K562 (cell line): ENCODE data around the gene PRCC. TPM values are rescaled to one million over a fixed set of nuclear protein-coding genes. Genes with fewer than 3 reads are reported as not detected.

ENCODE experiments used
- ARID1B ChIP-seq: fragments of 450-650 bp; IDR thresholded peaks from 2 replicates; pipeline ENCODE4 v1.6.1; 2016; ENCODE audit warnings: antibody characterized with exemption, mild to moderate bottlenecking, inconsistent platforms
- CBFB ChIP-seq: sonication (generic); formaldehyde crosslinking; IDR thresholded peaks from 2 replicates; pipeline ENCODE4 v1.4.0; 2020; ENCODE audit warnings: mild to moderate bottlenecking, missing genetic modification reagents
- CREB3 ChIP-seq: fragments of 450-650 bp; conservative IDR thresholded peaks from 2 replicates; pipeline ENCODE4 v1.6.1; 2016; ENCODE audit warnings: missing genetic modification characterization, low read depth, mild to moderate bottlenecking, missing compliant biosample characterization, moderate library complexity
- CTCF ChIP-seq, 3 experiments: IDR thresholded peaks in 2 of 3; conservative IDR thresholded peaks in 1 of 3; 2 replicates each; pipeline ENCODE4 v1.5.1; 2011 to 2012; ENCODE audit warnings: low read length in 3 of 3, mild to moderate bottlenecking in 3 of 3, control low read depth in 2 of 3, improper control_type of control experiment in 1 of 3, inconsistent platforms in 1 of 3, low read depth in 1 of 3, mixed read lengths in 1 of 3, moderate library complexity in 1 of 3; ENCODE audit not compliant: insufficient read depth in 2 of 3
- FUS ChIP-seq: fragments of 200-400 bp; formaldehyde crosslinking; optimal IDR thresholded peaks from 2 replicates; pipeline ENCODE3; 2017; ENCODE audit warnings: low read depth, low read length
- GTF3C2 ChIP-seq: IDR thresholded peaks from 3 replicates; pipeline ENCODE4 v1.6.1; 2011; ENCODE audit warnings: borderline replicate concordance, mild to moderate bottlenecking, moderate library complexity; ENCODE audit not compliant: insufficient read length; ENCODE audit errors: extremely low read depth
- KLF16 ChIP-seq: IDR thresholded peaks from 2 replicates; pipeline ENCODE4 v1.6.1; 2016; ENCODE audit warnings: antibody characterized with exemption
- LCOR ChIP-seq: sonication (generic); formaldehyde crosslinking; IDR thresholded peaks from 2 replicates; pipeline ENCODE4 v1.8.0; 2022; ENCODE audit warnings: mild to moderate bottlenecking, missing genetic modification reagents
- MAZ ChIP-seq, 2 experiments: fragments of 450-650 bp in 1 of 2; sonication (generic) in 1 of 2; formaldehyde crosslinking; IDR thresholded peaks in 1 of 2; conservative IDR thresholded peaks in 1 of 2; 2 replicates each; pipeline versions ENCODE4 v1.4.0 to v1.5.0; 2020; ENCODE audit warnings: mild to moderate bottlenecking in 1 of 2, missing genetic modification reagents in 1 of 2
- MTA1 ChIP-seq: fragments of 450-650 bp; IDR thresholded peaks from 2 replicates; pipeline ENCODE4 v1.6.1; 2017; ENCODE audit warnings: borderline replicate concordance
- MYNN ChIP-seq, 2 experiments: sonication (generic); formaldehyde crosslinking in 1 of 2; IDR thresholded peaks; 2 replicates each; pipeline versions ENCODE4 v1.5.0 to v1.6.1; 2016 to 2020; ENCODE audit warnings: antibody characterized with exemption in 1 of 2, missing genetic modification reagents in 1 of 2
- NONO ChIP-seq, 2 experiments: fragments of 200-400 bp in 1 of 2; fragments of 450-650 bp in 1 of 2; formaldehyde crosslinking in 1 of 2; IDR thresholded peaks; 2 replicates each; pipeline ENCODE4 v1.6.1; 2017; ENCODE audit warnings: low read depth in 2 of 2, mild to moderate bottlenecking in 2 of 2, moderate library complexity in 2 of 2, low read length in 1 of 2
- PPARD ChIP-seq: fragments of 250-450 bp; sonication (Bioruptor Pico); IDR thresholded peaks from 2 replicates; pipeline ENCODE4 v1.8.0; 2022; ENCODE audit warnings: inconsistent platforms, mild to moderate bottlenecking, moderate library complexity
- PRDM10 ChIP-seq: fragments of 450-650 bp; IDR thresholded peaks from 2 replicates; pipeline ENCODE4 v1.6.1; 2018; ENCODE audit not compliant: partially characterized antibody
- RCOR1 ChIP-seq, 2 experiments: IDR thresholded peaks; 2 replicates each; pipeline ENCODE4 v1.6.1; 2012; ENCODE audit warnings: low read depth in 2 of 2, low read length in 2 of 2, borderline replicate concordance in 1 of 2, improper control_type of control experiment in 1 of 2
- SPI1 ChIP-seq: IDR thresholded peaks from 2 replicates; pipeline ENCODE4 v1.6.1; 2011; ENCODE audit warnings: low read depth, low read length, control low read depth, borderline replicate concordance
- ZNF316 ChIP-seq: fragments of 450-650 bp; IDR thresholded peaks from 2 replicates; pipeline ENCODE4 v1.6.1; 2016
- ZNF354B ChIP-seq: fragments of 250-450 bp; sonication (Bioruptor Pico); IDR thresholded peaks from 2 replicates; pipeline ENCODE4 v1.4.0; 2020
- polyA plus RNA-seq, 8 experiments: library from polyadenylated mRNA; depleted of rRNA in 4 of 8; stranded (reverse) in 5 of 8; unstranded in 3 of 8; fragments of >200 nt; fragmentation: Nextera tagmentation in 2 of 8; fragmentation: Illumina TruSeq in 1 of 8; extraction: Ambion mirVana in 2 of 8; extraction: Trizol in 1 of 8; gene quantifications; 2 replicates each; pipeline versions ENCODE4 v1.2.1 to v1.2.3, GENCODE V29; 2011 to 2014; ENCODE audit warnings: inconsistent platforms in 1 of 8, missing spikeins in 1 of 8
- total RNA-seq, 7 experiments: library from RNA; depleted of rRNA in 6 of 7; stranded (reverse); fragments of >200 nt in 6 of 7; fragmentation: Illumina TruSeq in 2 of 7; extraction: Trizol in 2 of 7; gene quantifications; 2 replicates each; pipeline versions ENCODE4 v1.2.1 to v1.2.3, GENCODE V29; 2011 to 2021; ENCODE audit warnings: low replicate concordance in 1 of 7

Gene PRCC
- total and polyA plus RNA-seq, 9 of the 15 experiments (the other 6 are each of a cell fraction or from before 2014, with no cell fraction given), result 23.9 to 201 (median 41.1) TPM

GRCh38 chr1:156797212-156797871, 30.0 kb downstream of the PRCC start (continued):
- TF ChIP-seq RCOR1 (IDR thresholded peaks at IDR 0.05; ENCODE audit: borderline replicate concordance in 1 of 2, low read depth in 2 of 2, low read length in 2 of 2) (peak; percentile 62 to 94; a peak in 3 of 4 replicates), PRDM10 (no peak), KLF16 (0 out of 2 replicates have a peak, but pooled peaks have one; percentile 14), ARID1B (no peak), ZNF354B (CRISPR knock-in tag) (no peak), GTF3C2 (no peak), CBFB (CRISPR knock-in tag) (no peak), SPI1 (no peak), FUS (no peak), ZNF316 (no peak), CTCF (IDR thresholded peaks at IDR 0.05 in 2 of 3, conservative IDR thresholded peaks at IDR 0.05 in 1 of 3; ENCODE audit: insufficient read depth in 2 of 3, low read depth in 1 of 3, low read length in 3 of 3) (peak; percentile 70 to 91 (median 85)), LCOR (CRISPR knock-in tag) (0 out of 2 replicates have a peak, but pooled peaks have one; percentile 33), MAZ (CRISPR knock-in tag; conservative IDR thresholded peaks at IDR 0.05 in 1 of 2, IDR thresholded peaks at IDR 0.05 in 1 of 2) (peak in 1 of 2 experiments; percentile 50; a peak in 1 of 4 replicates), PPARD (no peak), NONO (IDR thresholded peaks at IDR 0.05; ENCODE audit: low read depth in 2 of 2, low read length in 1 of 2) (no peak), MYNN (IDR thresholded peaks at IDR 0.05) (0 out of 2 replicates have a peak, but pooled peaks have one; percentile 28), MYNN (CRISPR knock-in tag; IDR thresholded peaks at IDR 0.05) (no peak), MTA1 (no peak), CREB3 (tag) (no peak)
